GM12891 (cell line): ENCODE results near the gene PRXL2A.

Experiments used
- POLR2AphosphoS5 ChIP-seq: IDR thresholded peaks from 2 replicates; pipeline ENCODE4 v1.6.1; 2011; ENCODE audit warnings: low read depth, low read length, control low read depth
- SPI1 ChIP-seq: IDR thresholded peaks from 2 replicates; pipeline ENCODE4 v1.6.1; 2011; ENCODE audit warnings: low read depth, low read length, control low read depth

GRCh38 chr10:80392250-80392649 is 16.1 kb upstream of the PRXL2A start:
- TF ChIP-seq SPI1 (no peak), POLR2AphosphoS5 (no peak)
